ENCODE data around the gene PPP4R3A.

DNA sequence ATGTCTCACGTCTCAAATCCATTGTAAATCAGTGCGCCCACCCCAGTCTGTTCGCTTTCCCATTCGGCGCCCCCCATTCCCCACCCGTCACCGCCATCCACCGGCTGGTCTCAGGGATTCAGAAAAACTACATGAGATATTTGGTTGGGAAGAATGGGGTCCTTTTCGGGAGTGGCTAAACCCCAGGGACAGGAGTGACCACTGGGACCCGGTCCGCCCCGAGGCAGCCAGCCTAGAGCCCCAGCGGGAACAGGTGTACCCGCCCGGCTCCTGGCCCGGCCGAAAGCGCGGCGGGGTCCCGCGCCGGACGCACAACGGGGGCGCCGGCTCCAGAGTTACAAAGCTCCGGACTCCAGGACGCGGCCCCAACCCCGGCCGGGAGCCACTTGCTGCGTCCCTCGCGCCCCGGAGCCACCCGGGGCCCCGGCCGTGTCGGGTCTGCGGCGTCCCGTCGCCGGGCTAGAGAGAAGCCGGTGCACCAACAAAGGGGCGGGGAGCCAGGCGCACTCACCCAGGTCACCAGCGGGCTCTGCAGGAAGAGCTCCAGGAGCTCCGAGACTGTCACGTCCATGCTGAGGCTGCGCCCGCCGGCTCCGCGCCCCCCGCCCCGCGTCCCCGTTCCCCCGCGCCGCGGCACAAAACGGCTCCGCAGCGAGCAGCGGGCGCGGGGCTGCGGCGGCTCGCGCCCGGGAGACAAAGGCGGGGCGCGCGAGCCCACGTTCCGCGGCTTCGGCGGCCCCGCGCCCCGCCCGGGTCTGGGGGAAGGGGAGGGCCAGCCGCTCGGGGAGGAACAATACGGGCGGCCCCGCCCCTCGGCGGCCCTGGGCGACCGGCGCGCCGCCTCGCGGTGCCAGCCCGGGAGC lies 92.8 kb downstream of the PPP4R3A start, which contains the start of gene CCDC88C:
- TF ChIP-seq, protein P1, sequence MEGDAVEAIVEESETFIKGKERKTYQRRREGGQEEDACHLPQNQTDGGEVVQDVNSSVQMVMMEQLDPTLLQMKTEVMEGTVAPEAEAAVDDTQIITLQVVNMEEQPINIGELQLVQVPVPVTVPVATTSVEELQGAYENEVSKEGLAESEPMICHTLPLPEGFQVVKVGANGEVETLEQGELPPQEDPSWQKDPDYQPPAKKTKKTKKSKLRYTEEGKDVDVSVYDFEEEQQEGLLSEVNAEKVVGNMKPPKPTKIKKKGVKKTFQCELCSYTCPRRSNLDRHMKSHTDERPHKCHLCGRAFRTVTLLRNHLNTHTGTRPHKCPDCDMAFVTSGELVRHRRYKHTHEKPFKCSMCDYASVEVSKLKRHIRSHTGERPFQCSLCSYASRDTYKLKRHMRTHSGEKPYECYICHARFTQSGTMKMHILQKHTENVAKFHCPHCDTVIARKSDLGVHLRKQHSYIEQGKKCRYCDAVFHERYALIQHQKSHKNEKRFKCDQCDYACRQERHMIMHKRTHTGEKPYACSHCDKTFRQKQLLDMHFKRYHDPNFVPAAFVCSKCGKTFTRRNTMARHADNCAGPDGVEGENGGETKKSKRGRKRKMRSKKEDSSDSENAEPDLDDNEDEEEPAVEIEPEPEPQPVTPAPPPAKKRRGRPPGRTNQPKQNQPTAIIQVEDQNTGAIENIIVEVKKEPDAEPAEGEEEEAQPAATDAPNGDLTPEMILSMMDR (IDR thresholded peaks at IDR 0.05), result no peak
- no peak for TF ChIP-seq POLR2A (IDR thresholded peaks at IDR 0.05)

Data from thyroid gland (tissue), 4 donors.